NCI-H2029 (cell line): ENCODE data around the gene TK2.
"Not testable (repeated sequence)": the region's sequence is repeated elsewhere in the genome, so short reads cannot be mapped to it uniquely, and the experiment has no call there.

Source experiments
- DNase-seq: peaks from one replicate; lab custom pipeline; 2025; lab: John Stamatoyannopoulos, UW

Gene TK2

GRCh38 chr16:66466636-66467035 is 83.3 kb downstream of the TK2 start:
- DNase-seq = not testable (repeated sequence)

GRCh38 chr16:66465946-66466345 is 84.0 kb downstream of the TK2 start:
- not testable (repeated sequence) for DNase-seq

- no peak for DNase-seq
Observed at GRCh38 chr16:66462912-66463311, 87.0 kb downstream of the TK2 start.

- no peak for DNase-seq
Observed at GRCh38 chr16:66460703-66461102, 89.2 kb downstream of the TK2 start.

GRCh38 chr16:66459878-66460277 is 90.0 kb downstream of the TK2 start:
- DNase-seq = no peak

GRCh38 chr16:66458853-66459252 is 91.1 kb downstream of the TK2 start:
- no peak for DNase-seq

GRCh38 chr16:66458292-66458691 is 91.6 kb downstream of the TK2 start:
- DNase-seq = no peak
